GM21529 (cell line): Measurements from ENCODE around the gene USP22.
A peak's percentile ranks its signal among the peaks of the same experiment; 100 is the strongest.
"Not testable (repeated sequence)": the region's sequence is repeated elsewhere in the genome, so short reads cannot be mapped to it uniquely, and the experiment has no call there.

ENCODE experiments used
- ATAC-seq: cut with Tn5 transposase; IDR thresholded peaks from one replicate; pipeline ENCODE4 v1.9.1; 2021; ENCODE audit not compliant: unreplicated experiment

Gene USP22

DNA sequence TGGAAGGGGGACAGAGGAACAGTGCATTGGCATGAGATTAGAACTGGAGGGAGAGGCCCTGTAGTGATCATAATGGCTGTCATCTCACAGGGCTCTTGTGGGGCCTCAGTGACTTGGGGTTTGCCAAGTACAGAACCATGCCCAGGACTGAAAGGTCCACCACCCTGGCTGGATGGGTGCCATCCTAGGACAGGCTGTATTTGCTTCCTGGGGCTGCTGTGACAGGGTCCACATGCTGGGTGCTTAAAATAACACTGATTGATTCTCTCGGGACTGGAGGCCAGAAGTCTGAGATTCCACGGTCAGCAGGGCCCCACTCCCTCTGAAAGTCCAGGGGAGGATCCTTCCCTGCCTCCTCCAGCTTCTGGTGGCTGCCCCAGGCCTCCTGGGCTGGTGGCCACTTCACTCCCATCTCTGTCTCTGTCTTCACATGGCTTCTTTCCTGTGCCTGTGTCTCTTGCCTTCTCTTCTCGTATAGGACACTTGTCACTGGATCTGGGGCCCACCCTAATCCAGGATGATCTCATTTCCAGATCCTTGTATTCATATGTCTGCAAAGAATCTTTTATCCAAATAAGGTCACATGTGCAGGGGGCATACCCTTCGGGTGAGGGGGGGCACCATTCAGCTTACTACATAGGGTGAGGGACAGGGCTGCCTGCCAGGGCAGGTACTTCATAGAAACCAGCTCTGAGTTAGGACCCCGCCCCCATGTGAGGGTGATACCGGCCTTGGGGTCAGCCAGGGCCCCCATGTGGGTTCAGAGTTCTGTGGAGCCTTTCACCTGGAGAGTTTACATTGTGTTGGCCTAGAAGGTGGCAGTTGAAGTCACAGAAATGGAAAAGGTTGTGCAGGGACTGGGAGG, 52.6 kb downstream of the USP22 start:
- ATAC-seq = no peak

DNA sequence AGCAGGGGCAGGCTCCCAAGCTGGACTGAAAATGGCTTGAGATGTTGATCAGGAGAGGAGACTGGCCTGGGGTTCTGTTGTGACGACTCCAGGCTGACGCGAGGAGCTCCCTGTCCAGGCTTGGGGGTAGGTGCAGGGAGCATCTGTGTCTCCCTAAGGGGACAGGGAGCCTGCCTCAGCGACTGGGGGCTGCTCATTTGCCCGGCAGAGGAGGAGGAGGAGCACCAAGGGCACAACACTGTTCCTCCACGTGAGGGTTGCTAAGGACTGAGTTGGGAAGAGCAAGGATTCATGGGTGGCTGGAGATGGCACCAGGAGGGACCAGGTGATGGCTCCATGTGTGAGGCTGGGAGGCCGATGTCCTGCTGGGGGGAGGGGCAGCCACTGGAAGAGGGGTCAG, 53.3 kb downstream of the USP22 start:
- no peak for ATAC-seq

DNA sequence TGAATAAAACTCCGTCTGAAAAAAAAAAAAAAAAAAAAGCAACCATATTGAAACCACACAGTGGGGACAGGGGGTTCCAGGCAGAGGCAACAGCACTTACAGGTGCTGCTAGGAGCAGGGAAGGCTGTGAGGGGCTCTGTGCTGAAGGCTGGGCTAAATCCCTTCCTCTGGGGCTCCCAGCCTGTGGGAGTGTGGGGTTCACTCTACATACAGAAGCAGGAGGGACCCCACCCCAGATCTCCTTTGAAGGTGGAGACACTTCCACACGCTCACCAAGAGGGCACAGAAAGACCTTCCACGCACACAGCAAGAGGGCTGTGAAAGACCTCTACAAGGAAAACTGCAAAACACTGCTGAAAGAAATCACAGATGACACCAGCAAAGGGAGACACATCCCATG, 53.9 kb downstream of the USP22 start:
- ATAC-seq = no peak

DNA sequence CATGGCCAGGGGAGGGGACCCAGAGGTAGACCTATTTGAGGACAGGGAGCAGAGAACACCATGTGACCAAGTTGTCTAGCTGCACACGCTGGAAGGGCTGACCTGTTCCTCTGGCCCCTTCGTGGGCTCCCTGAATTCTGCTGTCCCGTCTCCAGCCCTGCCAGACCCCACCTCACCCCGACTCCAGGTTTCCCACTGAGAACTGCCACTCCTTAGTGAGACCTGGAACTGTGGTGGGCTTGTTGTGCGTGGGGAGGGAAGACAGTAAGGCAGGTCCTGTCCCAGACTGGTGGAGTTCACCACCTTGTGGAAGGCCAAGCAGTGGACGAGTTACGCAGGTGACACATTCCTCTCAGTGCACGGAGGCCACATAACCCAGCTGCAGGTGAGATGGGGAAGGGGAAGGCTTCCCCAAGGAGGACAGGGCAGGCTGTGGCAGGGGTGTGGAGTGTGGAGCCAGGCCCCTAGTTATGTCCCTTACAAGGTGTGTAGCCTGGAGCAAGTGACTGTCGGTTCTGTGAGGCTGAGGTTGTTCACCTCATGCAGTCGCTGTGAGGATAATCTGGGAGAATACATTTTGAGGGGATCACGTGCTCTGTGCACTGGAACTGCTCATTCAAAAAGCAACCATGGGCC, 54.7 kb downstream of the USP22 start:
- no peak for ATAC-seq

DNA sequence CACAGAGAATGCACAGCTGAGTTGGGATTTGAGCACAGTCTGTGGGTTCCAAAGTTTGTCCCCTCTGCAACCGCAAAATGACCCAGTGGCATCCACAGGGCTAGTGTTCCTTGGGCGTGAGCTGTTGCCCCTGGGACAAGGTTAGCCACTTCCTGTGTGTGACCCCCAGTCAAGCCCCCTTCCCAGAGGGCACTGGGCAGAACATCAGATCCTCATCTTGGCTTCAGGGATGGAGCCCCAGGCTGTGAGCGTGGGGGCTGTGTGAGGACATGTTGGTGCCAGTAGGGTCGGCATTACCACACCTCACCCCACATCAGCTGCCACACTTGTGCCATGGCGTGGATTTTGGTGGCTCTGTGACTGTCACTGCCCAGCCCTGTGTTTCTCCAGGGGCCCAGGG, 55.3 kb downstream of the USP22 start:
- ATAC-seq = no peak

DNA sequence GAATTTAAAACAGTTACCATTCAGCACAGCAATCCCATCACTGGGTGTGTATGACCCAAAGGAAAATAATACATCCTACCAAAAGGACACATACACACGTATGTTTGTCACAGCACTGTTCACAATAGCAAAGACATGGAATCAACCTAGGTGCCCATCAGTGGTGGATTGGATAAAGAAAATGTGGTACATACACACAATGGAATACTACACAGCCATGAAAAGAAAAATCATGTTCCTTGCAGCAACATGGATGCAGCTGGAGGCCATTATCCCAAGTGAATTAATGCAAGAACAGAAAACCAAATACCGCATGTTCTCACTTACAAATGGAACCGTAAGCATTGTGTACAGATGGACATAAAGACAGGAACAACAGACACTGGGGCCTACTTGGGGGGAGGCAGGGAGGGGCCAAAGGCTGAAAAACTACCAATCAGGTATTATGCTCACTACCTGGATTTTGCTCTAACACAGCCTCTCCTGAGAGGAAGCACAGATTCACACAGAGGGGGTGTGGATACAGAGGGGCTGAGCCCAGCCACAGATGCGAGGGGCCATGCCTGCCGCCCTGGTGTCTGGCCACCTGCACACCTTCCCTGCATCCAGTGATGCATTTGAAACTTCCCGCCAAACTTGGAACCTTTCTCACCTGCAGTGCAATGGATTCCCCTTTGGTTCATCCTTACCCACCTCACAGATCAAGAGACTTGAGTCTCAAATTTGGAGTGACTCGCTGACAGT, 55.9 kb downstream of the USP22 start:
- ATAC-seq = no peak

DNA sequence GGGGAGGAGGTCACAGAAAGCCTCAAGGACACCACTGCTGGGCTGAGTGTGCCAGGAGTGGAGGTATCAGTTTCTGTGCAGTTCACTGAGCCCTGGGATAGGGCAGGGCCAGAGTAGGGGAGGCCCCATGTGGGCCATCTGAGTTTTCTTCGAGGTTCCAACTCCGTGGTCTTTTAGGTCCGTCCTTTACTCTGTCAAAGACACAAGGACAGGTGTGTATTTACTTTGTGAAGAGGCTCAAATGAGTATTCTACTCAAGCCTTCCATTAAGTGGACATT, 59.5 kb downstream of the USP22 start:
- no peak for ATAC-seq

DNA sequence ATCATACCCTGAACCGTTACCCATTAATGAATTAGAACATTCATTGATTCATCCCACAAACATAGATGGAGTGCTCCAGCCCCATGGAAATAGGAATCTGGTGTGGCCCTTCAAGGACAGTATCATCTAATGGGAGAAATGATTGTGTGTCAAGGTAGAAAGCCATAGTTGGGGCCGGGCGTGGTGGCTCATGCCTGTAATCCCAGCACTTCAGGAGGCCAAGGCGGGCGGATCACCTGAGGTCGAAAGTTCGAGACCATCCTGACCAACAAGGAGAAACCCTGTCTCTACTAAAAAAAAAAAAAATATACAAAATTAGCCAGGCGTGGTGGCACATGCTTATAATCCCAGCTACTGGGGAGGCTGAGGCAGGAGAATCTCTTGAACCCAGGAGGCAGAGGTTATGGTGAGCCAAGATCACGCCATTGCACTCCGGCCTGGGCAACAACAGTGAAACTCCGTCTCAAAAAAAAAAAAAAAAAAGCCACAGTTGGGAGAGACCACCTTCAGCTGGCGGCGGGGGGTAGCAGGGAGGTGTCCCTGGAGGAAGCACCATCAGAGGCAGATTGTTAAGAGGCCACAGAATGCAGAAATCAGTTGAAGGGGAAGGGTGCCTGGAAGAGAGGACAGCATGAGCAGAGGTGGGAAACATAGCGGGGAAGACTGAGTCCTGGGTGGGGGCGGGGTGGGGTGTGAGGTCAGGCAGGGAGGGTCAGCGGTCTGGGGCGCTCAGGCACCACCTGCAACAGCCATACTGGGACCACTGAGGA, 60.0 kb downstream of the USP22 start:
- ATAC-seq = no peak

DNA sequence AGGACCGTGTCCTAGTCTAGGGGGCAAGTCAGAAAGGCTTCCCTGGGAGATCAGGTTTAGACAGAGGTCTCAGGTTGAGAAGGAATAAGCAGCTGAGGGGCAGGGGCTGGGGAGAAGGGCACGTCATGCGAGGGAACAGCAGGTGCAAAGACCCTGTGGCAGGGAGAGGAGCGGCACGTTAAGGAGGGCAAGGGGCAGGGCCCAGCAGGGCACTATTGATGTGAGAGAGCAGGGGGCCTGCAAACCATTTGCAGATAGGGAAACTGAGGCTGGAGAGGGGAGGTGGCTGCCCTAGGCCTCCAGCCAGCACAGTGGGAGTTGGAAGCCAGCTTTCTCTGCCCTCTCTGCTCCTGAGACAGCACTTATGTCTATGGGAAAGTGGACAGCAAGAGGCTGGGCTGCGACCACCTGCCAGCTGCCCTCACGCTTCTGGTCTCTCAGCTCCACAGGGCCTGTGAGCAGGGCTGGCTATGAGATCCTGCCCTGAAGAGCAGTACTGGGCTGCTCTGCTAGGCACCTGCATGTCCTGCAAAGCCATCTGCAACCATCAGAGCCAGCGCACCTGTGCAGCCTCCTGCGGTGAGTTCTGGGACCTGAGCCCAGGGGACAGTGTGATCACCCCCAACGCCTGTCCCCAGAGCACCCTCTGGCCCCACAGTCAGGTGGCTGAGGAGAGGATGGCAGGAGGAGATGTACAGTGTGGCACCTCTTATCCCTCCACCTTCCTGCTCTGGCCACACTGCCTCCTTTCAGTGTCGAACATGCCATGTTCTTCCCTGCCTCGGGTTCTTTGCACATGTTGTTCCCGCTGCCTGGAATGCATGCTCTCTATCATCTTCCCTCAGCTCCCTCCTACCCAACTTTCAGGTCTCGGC, 61.5 kb downstream of the USP22 start:
- ATAC-seq = no peak

DNA sequence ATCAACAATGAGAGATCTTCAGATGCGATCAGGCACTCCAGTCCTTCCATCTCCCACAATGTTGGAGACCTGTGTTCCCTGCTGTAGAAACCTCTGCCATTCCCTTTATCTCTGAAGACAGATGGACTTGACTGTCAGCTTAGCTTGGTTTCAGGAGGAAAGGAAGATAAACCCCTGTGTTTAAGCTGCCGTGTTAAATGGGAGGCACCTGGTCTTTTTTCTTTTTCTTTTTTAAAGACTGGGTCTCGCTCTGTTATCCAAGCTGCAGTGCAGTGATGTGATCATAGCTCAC, 63.1 kb downstream of the USP22 start:
- no peak for ATAC-seq

DNA sequence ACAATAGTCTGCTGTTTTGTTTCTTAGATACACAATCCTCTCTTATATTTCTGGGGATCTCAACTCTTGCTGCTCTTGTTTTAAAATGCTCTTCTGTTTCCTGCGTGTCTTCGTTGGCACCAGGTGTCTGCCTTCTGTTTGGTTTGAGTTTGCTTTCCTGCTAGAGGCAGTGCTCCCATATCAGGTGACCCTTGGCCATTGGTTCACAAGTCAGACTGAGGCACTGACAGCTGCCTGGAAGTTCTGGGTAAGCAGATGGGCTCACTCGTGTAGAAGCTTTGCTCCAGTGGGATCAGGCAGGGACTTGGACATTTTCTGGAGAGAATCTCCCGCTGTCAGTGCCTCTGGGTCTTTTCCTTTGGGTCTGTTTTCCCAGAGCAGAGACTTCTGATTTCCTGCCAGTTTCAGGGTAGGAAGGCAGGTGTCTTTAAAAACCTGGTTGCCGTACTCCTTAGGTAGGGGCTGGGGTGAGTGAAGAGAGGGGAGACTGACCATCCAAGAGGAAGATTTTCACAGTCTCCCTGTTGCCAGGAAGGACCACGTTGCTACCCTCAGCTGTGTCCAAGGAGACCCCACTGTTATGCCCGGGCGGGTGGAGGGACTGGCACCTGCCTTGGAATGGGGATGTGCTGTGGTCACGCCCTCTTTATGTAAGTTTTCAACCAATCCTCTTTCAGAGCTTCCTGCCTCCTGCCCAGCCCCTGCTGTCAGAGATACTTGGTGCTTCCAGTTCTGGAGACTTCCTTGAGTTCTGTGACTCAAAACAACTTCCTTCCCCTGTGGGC, 63.6 kb downstream of the USP22 start:
- not testable (repeated sequence) for ATAC-seq

DNA sequence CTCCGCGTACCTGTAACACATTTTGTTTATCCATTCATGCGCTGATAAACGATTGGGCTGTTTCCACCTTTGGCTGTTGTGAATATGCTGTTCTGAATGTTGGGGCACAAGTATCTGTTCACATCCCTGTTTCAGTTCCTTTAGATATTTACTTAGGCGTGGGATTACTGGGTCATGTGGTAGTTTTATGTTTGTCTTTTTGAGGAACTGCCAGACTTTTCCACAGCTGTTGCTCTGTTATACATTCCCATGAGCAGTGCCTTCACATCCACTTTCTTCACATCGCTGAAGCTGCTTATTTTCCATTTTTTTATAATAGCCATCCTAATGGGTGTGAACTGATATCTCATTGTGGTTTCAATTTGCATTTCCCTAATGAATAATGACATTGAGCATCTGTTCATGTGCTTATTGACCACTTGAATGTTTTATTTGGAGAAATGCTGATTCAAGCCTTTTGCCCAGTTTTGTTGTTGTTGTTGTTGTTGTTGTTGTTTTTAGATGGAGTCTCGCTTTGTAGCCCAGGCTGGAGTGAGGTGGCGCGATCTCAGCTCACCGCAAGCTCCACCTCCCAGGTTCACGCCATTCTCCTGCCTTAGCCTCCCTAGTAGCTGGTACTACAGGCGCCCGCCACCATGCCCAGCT, 65.1 kb downstream of the USP22 start:
- ATAC-seq = not testable (repeated sequence)

DNA sequence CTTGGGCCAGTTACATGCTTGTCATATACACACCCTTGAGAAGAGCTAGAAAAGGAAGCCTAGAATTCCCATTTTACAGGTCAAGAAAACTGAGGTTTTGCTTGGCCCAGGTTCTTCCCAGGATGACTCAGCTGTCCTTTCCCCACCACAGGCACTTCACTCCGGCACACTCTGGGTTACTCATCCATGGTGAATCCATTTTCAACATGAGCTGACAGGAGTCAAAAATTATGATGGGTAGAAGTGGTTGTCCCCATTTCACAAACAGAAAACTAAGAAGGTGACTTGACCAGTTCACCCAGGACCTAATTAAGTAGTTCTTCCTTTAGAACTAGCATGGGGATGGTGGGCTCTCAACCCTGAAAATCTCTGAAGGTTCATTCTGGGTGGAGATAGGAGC, 67.2 kb downstream of the USP22 start:
- ATAC-seq = no peak

DNA sequence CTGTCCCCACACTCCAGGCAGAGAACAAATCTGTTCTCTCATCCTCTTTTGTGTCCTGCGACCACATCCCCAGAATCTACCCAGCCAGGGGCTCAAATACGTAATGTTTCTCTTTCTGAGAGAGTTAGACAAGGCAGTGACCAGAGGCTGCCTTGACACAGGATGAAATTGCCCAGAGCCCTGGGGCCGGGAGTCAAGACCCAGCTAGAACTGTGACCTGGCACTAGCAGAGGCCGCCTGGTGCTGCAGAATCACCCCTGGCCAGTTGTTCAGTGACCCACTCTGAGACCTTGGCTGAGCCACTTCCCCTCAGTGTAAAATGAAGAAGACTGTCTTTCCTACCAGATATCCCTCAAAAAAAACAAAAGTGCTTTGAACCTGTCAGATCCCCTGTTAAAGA, 72.5 kb downstream of the USP22 start:
- no peak for ATAC-seq

DNA sequence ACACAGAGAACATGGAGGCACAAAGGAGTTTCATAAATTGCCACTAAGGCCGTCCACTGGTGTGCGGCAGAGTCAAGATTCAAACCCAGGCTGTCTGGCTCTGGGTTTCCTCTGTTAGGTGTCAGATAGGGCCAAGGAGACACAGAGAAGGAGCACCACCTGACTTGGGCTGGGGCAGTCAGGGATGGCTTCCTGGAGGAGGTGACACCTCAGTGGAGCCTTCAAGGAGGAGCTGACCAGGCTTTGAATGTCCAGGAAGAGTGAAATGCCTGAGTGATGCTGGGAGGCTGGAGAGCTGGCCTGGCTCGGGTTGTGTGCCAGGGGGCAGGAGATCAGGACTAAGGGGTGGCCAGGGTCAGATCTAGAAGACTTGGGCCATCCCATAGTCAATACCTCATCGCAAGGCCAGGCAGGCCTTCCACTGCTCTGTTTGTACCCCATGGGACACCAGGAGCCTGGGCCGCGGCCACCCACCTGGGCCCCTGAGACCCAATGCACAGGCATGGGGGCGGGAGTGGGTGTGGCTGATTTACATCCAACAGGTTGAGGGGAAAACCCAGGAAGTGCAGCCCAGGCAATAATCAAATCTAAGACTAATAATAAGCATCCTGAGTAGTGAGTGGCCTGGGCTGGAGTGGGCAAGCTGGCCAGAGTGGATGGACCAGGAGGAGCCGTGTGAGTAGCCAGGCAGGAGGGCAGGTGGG, 73.7 kb downstream of the USP22 start:
- peak; percentile 56 for ATAC-seq

DNA sequence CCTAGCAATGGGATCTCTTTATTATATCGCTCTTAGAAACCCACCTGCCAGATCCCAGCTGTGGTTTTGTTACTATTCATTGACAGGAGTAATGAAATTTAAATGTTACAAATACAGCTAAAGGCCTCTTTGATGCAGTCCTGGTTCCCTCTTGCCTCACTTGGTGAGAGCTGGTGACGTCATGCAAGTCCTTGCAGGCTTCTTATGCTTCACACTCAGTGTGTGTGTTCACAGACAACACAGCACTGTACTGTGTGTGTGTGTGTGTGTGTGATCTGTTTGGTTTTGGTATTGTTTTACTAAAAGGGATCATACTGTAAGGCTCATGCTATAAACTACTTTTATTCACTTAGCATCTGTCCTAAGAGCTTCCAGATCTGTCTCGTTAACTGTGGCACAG, 75.0 kb downstream of the USP22 start:
- no peak for ATAC-seq

DNA sequence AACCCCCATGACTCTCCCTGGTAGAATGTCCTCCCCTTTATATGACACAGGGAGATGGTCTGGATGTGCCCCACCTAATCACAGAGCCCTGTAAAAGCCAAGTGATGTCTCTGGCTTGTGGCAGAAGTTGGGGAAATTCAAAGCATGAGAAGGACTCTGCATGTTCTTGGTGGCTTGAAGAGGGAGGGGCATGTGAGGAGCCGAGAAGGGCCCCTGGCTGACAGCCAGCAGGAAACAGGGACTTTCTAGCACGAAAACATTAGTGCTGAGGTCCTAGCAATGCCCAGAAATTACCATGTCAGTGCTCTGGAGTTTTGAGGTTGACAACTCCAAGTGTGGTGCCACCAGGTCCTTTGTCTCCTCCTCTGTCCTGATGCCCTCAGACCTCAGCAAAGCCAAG, 75.9 kb downstream of the USP22 start:
- peak; percentile 58 for ATAC-seq

DNA sequence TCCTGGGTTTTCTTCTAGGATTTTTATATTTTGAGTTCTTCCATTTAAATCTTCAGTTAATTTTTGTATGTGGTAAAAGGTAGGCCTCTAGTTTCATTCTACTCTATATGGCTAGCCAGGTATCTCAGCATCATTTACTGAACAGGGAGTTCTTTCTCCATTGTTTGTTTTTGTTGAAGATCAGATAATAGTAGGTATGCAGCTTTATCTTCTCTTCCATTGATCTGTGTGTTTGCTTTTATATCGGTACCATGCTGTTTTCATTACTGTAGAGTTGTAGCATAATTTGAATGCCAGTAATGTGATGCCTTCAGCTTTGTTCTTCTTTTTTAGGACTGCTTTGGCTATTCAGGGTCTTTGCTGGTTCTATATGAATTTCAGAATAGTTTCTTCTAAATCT, 77.3 kb downstream of the USP22 start:
- ATAC-seq = no peak

DNA sequence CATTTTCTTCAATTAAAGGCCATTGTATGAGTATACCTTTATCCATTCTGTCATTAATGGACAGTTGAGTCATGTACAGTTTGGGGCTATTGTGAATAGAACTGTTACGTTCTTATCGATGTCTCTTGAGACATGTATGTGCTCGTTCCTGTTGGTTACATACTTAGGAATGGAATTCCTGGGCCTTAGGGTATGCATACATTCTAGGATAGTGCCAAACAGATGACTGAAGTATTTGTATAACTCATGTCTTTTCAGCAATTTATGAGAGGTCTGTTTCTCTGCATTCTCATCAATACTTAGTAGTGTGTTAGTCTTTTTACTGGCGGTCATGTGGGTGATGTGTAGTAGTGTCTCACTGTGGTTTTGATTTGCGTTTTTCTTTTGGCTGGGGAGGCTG, 81.2 kb downstream of the USP22 start:
- ATAC-seq = no peak
